HG02852 (cell line): Measurements from ENCODE around the gene ADCYAP1R1.

ENCODE experiments used
- ATAC-seq: cut with Tn5 transposase; IDR thresholded peaks from one replicate; pipeline ENCODE4 v1.9.1; 2021; ENCODE audit warnings: mild to moderate bottlenecking, moderate library complexity; ENCODE audit not compliant: unreplicated experiment

Gene ADCYAP1R1

GRCh38 chr7:31082447-31082846, 30.3 kb downstream of the ADCYAP1R1 start:
- ATAC-seq, result no peak

GRCh38 chr7:31083210-31083786, 31.2 kb downstream of the ADCYAP1R1 start:
- ATAC-seq, result no peak

- ATAC-seq, result no peak
Measured at GRCh38 chr7:31084226-31084625, 32.1 kb downstream of the ADCYAP1R1 start.

- ATAC-seq, result no peak
Measured at GRCh38 chr7:31087351-31087750, 35.2 kb downstream of the ADCYAP1R1 start.

GRCh38 chr7:31091924-31092434, 39.9 kb downstream of the ADCYAP1R1 start:
- no peak for ATAC-seq

- ATAC-seq, result no peak
Measured at GRCh38 chr7:31092606-31093005, 40.5 kb downstream of the ADCYAP1R1 start.

GRCh38 chr7:31093282-31093681, 41.2 kb downstream of the ADCYAP1R1 start:
- no peak for ATAC-seq

- no peak for ATAC-seq
Measured at GRCh38 chr7:31094271-31094670, 42.2 kb downstream of the ADCYAP1R1 start.

- ATAC-seq, result no peak
Measured at GRCh38 chr7:31095286-31096197, 43.4 kb downstream of the ADCYAP1R1 start.

GRCh38 chr7:31096198-31096876, 44.2 kb downstream of the ADCYAP1R1 start:
- ATAC-seq, result no peak

- ATAC-seq, result no peak
Measured at GRCh38 chr7:31096877-31097258, 44.8 kb downstream of the ADCYAP1R1 start.

GRCh38 chr7:31098642-31099360, 46.7 kb downstream of the ADCYAP1R1 start:
- no peak for ATAC-seq

- no peak for ATAC-seq
Measured at GRCh38 chr7:31099451-31100444, 47.6 kb downstream of the ADCYAP1R1 start.

- no peak for ATAC-seq
Measured at GRCh38 chr7:31100445-31100844, 48.3 kb downstream of the ADCYAP1R1 start.

- no peak for ATAC-seq
Measured at GRCh38 chr7:31100871-31101270, 48.8 kb downstream of the ADCYAP1R1 start.

- ATAC-seq, result no peak
Measured at GRCh38 chr7:31101544-31101943, 49.4 kb downstream of the ADCYAP1R1 start.

- no peak for ATAC-seq
Measured at GRCh38 chr7:31102151-31102972, 50.3 kb downstream of the ADCYAP1R1 start.

- ATAC-seq, result no peak
Measured at GRCh38 chr7:31102973-31103850, 51.1 kb downstream of the ADCYAP1R1 start.
